Renal cortical epithelial cell (primary cell): ENCODE data around the gene KIAA0232. TPM values are rescaled to one million over a fixed set of nuclear protein-coding genes. Genes with fewer than 3 reads are reported as not detected.
"Not testable (repeated sequence)": the region's sequence is repeated elsewhere in the genome, so short reads cannot be mapped to it uniquely, and the experiment has no call there.

Experiments used
- DNase-seq: peaks from one replicate; pipeline ENCODE4 v3.0.0-alpha.2; 2011; ENCODE audit warnings: low read depth
- total RNA-seq: library from RNA; depleted of rRNA; stranded (reverse); fragments of >200 nt; gene quantifications from 2 replicates; pipeline ENCODE4 v1.2.3, GENCODE V29; 2014

Gene KIAA0232
- total RNA-seq, 1 donor from 2014 or later = 59.4 TPM

DNA sequence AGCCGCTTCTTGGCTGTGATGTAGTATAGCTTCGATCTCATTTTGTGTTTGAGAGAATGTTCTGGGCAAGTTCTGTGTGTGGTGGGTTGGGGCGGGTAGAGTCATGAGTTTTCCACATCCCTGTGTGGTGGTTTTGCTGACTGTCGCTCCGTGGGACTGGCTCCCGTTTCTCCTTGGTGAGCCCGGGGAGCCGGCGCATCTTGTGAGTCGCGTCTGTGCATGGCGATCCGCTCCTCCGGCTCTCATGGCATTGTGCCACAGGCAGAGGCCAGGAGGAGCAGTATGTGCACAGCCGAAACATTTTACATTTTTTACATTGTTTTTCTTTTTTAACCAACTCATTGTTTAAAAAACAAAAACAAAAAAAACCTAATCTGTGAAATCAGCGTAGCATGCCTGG is 99.4 kb downstream of the KIAA0232 start:
- no peak for DNase-seq

DNA sequence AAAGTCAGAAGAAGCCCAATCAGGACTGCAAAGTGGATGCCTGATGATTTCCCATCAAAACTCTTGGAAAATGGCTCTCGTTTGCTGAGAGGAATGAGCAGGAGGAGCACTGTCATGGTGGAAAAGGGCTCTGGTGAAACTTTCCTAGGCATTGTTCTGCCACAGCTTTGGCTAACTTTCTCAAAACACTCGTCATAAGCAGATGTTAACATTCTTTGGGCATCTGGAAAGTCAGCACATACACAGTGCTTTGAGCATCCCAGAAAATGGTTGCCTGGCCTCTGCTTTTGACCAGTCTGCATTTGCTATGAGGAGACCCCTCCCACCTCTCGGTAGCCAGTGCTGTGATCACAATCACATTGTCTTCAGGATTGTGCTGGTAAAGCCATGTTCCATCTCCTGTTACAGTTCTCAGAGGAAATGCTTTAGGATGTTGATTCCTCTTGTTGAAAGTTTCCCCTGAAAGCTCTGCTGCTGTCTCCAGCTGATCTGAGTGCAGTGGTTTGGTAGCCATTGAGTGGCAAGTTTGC is 101.9 kb downstream of the KIAA0232 start:
- no peak for DNase-seq

DNA sequence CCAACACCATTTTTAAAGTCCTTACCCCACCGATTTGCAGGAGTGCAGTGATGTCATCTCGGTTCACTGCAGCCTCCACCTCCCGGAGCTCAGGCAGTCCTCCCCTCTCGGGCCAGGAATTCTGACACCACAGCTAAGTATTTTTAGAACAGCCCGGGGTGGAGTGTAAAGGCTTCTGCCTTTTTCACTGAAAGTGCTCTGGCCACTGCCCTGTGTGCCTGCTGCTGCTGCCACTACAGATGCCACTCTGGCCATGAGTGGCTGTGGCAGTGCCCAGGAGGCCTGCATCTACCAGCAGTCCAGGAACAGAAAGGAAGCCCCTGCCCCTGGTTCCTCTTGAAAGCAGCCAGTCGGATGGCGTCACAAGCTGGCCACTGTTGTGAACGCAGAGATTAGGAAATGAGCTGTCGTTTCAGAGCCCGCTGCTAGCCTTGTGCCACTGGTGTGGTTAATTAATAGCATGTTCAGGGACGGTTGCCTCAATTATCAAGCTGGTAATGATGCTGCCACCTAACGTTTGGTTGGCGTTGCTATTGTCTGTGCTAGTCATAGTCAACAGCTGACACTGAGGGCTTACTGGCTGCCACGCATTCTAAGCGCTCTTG is 103.5 kb downstream of the KIAA0232 start:
- DNase-seq = peak; percentile 91

DNA sequence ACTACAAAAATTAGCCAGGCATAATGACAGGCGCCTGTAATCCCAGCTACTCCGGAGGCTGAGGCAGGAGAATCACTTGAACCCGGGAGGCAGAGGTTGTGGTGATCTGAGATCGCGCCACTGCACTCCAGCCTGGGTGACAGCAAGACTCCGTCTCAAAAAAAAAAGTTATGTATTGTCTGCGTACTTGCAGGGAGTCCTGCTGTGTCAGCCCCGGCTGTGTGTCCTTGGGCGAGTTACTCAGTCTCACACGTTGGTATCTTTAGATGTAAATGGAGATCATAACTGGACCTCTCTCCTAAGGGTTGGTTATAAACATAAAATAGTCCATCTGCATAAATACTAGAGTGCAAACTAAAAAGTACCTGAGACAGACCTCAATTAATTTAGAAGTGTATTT is 104.4 kb downstream of the KIAA0232 start:
- no peak for DNase-seq

DNA sequence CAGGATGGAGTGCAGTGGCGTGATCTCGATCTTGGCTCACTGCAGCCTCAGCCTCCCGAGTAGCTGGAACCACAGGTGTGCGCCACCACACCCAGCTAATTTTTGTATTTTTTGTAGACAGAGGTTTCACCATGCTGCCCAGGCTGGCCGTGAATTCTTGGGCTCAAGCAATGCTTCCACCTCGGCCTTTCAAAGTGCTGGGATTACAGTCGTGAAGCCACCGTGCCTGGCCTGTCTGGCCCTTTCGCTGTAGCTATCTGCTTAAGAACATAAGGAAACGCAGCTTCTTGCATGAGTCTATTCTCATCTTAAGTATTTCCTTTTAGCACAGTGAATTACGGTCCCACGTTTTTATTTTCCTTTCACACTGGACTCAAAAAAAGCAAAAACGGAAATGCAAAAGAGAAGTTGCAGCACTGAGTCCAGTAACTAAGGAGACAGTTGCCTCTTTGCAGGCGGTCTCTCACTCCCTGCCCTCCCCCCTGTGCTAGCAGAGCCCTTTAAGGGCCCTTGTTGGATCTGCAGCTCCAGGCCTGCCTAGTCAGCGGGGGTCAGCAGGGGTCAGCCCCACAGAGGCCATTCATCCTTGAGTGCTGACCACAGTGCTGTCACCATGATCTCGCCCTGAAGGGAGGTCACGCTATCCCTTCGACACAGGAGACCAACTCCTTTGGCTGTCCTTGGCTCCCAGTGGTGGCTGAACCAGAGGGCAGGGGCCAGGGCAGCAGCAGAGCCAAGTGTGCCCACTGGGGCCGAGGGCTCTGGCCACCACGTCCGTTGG is 105.3 kb downstream of the KIAA0232 start:
- DNase-seq = no peak

DNA sequence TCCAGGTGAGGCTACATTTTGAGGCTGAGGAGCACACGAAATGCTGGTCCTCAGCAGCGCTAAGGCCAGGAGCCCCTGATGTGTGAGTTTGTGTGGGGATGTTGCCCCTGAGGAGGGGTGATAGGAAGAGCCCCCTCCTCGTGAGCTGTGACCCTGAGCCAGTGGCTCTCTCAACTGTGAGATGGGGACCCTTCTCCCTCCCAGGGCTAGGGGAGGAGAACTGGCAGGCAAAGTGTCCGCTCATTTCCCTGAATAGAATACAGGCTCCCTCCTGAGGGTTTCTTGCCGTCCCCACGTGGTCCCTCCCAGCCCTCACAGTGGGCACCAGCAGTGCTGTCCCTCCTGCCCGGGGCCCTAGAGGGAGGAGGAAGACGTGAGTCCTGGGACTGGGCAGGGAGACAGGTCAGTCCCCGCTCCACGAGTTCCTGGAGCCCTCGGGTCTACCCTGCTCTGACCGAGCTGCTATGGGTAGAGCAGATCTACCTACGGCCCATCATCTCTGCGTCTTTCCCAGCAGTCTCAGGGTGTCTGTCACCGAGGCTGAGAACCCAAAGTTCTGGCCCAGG is 106.1 kb downstream of the KIAA0232 start:
- no peak for DNase-seq

DNA sequence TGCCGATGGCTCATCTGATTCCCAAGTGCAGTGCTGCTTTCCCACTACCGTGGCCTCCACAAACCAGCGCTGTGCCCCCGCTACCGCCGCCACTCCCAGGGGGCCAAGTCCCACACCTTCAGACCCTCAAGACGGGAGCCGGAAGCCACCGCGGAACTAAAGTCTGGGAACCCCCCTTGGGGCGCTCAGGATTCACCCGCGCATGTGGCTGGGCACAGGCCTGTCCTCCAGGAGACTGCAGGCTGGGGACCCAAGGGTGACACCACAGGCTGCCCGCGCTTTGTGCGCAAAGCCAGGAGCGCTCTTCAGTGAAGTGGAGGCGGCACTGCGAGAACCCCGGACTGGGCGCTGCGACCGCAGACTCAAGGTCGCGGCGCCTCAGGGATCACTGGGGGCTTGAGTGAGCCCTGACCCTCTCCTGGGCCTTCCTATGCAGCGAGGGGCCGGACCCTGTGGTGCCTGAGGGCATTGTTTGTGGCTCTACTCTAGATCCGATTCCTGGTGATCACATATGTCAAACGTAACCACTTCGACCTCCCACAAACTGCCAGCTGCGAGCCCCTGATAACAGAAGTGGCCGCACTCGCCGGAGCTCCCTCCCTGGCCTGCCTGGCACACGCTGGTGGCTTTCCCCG is 106.7 kb downstream of the KIAA0232 start:
- no peak for DNase-seq

DNA sequence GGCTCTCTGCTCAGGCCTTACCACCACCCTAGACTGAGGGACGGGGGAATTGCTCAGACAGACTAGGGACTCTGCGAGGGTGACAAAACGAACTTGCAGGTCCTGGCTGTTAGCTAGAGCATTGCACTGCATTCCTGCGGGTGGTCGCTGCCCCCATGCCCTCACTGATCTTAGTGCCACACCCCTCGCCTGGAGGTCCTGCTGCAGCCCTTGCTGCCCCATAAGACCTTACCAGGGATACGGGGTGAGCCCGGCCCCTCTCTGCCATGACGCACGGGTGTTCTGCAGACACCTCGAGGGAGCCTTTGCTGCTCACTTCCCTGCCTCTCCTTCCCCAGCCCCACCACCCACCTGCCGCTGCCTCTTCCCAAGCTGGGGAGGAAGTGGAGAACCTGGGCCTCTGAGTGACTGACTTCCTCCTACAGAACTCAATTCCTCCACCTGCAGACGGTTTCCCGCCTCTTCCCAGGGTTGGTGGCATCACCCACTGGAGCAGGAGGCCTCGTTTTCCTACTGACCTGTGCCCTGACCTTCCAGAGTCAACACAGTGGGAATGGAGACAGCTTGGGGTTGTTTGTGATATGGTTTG is 107.3 kb downstream of the KIAA0232 start:
- DNase-seq = no peak

DNA sequence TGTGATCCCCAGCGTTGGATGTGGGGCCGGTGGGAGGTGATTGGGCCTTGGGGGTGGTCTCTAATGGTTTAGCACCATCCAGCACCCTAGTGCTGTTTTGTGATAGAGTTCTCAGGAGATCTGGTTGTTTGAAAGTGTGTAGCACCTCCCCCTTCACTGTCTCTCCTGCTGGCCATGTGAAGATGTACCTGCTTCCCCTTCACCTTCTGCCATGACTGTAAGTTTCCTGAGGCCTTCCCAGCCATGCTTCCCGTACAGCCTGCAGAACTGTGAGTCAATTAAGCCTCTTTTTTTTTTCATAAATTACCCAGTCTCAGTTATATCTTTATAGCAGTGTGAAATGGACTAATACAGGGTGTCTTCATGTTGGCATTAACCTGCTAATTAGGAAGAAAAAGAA is 107.8 kb downstream of the KIAA0232 start:
- DNase-seq = no peak

DNA sequence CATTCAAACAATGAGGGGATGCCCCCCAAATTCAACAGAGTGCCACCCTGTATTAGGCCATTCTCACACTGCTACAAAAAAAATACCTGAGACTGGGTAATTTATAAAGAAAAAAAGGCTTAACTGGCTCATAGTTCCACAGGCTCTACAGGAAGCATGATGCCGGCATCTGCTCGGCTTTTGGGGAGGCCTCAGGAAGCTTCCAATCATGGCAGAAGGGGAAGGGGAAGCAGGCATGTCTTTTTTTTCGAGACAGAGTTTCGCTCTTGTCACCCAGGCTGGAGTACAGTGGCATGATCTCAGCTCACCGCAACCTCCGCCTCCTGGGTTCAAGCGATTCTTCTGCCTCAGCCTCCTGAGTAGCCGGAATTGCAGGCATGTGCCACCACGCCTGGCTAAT is 108.4 kb downstream of the KIAA0232 start:
- DNase-seq = not testable (repeated sequence)

DNA sequence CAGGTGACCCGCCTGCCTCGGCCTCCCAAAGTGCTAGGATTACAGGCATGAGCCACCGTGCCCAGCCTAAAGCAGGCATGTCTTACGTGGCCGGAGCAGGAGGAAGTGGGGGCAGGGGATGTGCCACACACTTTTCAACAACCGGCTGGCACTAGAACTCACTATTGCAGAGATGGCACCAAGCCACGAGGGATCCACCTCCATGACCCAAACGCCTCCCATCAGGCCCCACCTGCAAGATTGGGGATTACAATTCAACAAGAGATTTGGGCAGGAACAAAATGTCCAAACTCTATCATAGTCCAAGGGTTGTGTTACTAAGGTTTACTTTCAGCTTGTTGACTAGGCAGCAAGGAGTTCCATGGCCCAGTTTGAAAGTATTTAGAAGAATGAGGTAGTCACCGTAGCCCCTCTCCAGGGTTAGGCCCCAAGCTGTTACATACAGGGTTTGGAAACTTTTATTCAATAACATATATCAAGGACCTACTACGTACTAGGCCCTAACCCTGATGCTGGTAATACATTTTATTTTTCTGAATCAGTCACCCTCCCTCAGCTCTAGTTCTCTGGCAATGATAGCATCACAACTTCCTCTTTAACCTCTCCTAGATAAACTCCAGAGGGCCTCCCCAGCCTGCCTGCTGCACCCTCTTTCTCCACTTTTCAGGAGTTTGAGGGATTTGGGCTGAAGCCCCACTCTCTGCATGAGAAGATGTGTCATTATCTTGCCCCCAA is 109.1 kb downstream of the KIAA0232 start:
- no peak for DNase-seq

DNA sequence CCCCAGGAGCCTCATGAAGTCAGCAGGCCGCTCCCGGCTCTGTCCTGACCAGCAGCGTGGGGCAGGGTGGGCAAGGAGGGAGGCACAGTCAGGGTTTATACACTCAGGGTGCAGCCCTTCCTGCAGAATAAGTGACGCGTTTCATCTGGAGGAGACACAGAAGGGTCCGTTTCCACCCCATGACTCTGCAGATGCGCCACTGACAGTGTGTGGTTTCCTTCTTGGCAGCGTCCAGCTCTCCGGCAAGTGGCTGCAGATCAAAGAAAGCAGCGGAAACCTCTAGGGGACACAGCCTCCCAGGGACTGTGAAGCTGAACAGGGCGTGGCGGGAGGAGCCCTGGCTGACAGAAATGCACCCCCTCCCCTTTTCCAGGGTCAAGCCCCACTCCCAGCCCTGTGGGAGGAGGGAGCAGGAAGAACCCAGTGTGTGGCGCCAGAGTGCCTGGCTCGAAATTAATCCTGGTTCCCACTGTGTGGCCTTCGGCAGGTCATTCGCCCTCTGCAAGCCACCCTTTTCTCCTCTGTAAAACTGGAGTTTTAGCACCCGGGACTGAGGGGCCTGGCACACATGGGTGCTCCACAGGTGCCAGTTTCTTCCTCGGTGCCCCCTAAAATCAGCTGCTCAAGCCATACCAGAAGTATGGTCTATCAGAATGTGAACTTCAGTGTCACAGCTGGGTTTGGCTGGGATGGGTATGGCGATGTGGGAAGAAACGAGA is 109.8 kb downstream of the KIAA0232 start:
- peak; percentile 53 for DNase-seq

DNA sequence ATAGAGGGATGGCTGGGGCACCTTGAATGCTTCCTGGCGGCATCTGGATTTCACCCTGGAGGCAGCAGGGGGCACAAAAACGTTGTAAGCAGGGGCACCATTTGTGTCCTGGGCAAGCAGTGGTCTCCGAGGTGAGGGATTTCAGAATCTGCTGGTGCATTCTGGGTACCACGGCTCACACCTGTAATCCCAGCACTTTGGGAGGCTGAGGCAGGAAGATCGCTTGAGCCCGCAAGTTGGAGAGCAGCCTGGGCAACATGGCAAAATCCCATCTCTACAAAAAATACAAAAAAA is 110.3 kb downstream of the KIAA0232 start:
- DNase-seq = no peak

DNA sequence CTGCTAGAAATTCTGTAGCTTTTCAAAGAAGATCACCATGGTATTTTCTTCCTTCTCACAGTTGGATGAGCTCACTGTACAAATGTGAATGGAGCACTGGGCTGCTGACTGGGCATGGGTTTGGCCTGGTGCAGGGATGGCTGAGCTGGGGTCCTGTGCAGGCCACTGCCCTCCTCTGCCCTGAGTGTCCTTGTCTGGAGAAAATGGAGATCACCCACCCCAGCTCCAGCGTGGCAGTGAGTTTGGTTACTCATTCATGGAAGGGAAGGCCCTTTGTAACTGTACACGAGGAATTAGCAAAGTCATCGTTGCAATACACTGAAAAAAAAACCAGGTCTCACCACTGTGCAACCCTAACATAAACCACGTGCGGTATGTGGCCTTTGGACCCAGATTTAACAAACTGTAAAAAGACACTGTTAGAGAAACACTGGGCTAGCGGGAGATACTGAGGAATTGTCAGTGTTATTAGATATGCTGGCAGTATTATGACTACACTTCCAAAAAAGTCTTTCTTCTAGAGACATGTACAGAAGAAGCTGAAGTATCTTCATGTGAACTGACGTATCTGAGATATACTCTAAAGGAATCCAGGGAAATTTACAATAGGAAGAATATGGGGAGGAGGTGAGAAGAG is 111.0 kb downstream of the KIAA0232 start:
- DNase-seq = peak; percentile 93

DNA sequence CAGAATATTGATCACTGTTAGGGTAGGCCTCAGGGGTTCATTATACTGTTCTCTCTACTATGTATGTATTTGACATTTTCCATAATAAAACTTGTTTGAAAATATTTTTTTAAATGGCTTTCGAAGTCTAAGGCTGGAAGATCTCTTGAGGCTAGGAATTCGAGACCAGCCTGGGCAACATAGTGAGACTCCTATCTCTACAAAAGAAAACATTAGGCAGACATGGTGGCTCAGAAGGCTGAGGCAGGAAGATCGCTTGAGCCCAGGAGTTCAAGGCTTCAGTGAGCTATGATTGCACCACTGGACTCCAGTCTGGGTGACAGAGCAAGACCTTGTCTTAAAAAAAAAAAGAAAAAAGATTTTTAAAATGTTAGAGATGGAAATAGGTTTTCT is 111.6 kb downstream of the KIAA0232 start:
- no peak for DNase-seq

DNA sequence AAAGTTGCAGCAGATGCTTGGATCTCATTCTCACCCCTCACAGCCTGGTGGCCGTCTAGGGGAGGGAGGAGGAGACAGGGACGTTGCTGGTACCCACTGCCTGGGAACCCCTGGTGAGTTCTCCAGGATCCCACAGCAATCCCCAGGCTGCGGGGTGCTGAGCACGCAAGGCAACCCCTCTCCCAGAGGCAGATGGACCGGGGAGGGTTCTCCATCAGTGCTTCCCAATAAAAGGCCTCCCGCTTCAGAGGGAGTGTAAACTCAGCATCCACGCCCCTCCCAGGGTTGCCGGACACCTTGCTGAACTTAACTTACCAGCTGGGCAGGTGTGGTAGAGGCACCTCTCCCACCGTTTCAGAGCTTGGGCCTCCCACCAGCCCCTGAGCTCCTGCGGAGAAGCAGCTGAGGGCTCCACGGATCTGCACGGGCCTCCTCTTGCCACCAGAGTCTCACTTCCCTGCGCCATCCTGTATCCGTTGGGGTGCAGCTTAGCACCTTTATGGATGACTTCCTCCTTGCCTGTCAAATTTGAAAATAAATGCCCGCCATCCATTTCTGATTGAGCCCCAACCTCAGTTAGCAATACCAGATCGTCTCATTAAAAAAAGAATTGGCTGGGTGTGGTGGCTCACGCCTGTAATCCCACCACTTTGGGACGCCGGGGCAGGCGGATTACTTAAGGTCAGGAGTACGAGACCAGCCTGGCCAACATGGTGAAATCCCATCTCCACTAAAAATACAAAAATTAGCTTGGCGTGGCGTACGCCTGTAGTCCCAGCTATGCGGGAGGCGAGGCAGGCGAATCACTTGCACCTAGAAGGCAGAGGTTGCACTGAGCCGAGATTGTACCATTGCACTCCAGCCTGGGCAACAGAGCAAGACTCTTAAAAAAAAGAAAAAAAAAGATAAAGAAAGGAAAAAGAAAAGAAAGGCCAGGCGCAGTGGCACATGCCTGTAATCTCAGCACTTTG is 112.3 kb downstream of the KIAA0232 start:
- DNase-seq = no peak

DNA sequence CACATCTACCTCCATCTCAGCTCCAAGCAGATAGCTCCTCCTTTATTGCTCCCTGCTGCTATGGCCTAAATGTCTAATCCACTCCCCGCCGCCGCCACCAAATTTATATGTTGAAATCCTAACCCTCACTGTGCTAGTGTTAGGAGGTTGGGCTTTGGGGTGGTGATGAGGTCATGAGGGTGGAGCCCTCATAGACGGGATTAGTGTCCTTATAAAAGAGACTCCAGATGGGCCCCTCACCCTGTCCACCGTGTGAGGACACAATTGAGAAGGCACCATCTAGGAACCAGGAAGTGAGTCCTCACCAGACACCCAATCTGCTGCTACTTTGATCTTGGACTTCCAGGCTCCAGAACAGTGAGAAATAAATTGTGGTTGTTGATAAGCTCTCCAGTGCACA is 113.5 kb downstream of the KIAA0232 start:
- DNase-seq = no peak

DNA sequence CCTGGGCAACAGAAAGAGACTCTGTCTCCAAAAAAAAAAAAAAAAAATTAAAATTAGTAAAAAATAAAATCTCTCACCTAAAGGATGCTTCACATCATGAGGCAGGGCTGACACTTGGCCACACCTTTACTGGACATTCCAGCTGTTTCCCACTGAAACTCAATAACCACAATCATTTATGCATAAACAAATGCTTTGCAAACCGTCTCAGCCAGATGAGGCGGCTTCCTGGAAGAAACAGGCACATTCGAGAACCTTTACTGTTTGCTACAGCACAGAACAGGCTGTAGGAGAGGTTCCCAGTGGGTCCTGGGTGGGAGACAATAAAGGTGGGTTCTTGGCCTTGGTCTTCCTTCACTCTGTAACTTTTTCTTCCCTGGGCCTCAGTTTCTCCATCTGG is 116.2 kb downstream of the KIAA0232 start:
- no peak for DNase-seq

DNA sequence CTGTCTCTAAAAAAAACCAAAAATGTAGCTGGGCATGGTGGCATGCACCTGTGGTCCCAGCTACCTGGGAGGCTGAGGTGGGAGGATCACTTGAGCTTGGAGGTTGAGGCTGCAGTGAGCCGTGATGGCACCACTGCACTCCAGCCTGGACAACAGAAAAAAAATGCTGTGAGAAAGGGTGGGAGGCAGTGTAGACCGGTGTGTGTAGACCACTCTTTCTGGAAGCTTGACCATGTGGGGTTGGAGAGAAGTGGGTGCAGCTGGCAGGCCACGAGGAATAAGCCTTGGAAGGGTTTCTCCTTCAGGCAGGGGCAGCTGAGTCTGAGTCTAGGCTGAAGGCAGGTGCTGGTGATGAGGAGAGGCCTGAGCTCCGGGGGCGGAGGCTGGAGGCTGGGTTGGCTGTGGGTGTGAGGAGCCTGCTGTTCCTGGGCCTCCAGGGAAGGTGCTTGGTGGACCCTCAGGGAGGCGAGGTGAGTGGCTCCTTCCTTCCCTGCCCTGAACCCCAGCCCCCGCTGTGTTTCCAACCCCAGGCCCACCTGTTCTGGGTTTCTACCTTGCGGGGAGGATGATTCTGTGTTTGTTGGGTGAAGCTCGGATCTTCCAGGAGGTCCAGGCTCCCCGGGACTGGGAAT is 117.8 kb downstream of the KIAA0232 start:
- DNase-seq = no peak
